GM13976 (cell line): ENCODE results near the gene PLEKHH2.

Source experiments
- DNase-seq: peaks from one replicate; pipeline ENCODE4 v3.0.0; 2012; ENCODE audit warnings: low spot score
- in situ Hi-C: fragments of 300-500 bp; cut with MboI; formaldehyde crosslinking; loops from one replicate; pipeline ENCODE4 v1.12.0; 2022; ENCODE audit warnings: low sequenced_read_pairs, mixed read lengths, inconsistent platforms; ENCODE audit not compliant: unreplicated experiment
- TF ChIP-seq, protein P1 (sequence below): IDR thresholded peaks from 2 replicates; pipeline ENCODE4 v1.5.1; 2012; ENCODE audit warnings: borderline replicate concordance, mild to moderate bottlenecking; ENCODE audit not compliant: insufficient read depth; ENCODE audit errors: extremely low read depth, missing control alignments, control extremely low read depth

The PLEKHH2 gene

DNA sequence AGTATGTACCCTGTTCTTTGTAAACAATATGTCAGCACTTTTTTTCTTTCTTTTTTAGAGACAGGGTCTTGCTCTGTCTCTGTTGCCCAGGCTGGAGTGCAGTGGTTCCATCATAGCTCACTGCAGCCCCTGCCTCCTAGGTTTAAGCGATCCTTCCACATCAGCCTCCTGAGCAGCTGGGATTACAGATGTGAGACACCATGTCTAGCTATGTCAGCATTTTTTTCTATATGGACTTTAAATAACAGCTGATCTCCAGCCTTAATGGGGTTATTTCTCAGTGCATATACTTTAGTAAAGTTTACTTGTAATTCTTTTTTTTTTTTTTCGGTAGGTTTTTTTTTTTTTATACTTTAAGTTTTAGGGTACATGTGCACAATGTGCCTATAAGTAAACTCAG, 174.9 kb downstream of the PLEKHH2 start:
- TF ChIP-seq, protein P1, sequence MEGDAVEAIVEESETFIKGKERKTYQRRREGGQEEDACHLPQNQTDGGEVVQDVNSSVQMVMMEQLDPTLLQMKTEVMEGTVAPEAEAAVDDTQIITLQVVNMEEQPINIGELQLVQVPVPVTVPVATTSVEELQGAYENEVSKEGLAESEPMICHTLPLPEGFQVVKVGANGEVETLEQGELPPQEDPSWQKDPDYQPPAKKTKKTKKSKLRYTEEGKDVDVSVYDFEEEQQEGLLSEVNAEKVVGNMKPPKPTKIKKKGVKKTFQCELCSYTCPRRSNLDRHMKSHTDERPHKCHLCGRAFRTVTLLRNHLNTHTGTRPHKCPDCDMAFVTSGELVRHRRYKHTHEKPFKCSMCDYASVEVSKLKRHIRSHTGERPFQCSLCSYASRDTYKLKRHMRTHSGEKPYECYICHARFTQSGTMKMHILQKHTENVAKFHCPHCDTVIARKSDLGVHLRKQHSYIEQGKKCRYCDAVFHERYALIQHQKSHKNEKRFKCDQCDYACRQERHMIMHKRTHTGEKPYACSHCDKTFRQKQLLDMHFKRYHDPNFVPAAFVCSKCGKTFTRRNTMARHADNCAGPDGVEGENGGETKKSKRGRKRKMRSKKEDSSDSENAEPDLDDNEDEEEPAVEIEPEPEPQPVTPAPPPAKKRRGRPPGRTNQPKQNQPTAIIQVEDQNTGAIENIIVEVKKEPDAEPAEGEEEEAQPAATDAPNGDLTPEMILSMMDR = no peak
- in situ Hi-C loops = no loop called here
- no peak for DNase-seq

- in situ Hi-C loops = no loop called here
- TF ChIP-seq, protein P1 = no peak
- DNase-seq = no peak
Observed at GRCh38 chr2:43812947-43813346, 175.9 kb downstream of the PLEKHH2 start.

DNA sequence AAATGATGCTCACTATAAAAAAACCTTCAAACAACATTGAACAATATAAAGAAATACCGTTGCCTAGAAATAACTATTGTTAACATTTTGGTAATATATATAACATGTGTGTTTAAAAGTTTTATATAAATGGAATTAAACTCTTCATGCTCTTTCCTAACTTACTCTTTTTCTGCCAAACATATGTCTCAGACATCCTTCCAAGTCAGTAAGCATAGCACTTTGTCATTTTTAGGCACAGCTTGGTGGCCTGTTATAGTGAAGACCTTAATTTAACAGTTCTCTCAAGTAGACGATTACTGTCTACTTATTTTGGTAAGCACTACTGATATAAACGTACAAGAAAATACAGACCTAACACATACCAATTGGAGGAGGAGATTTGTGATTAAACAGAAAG, 177.7 kb downstream of the PLEKHH2 start:
- in situ Hi-C loops = no loop called here
- no peak for DNase-seq
- TF ChIP-seq, protein P1 = no peak
